Endothelial cell of umbilical vein (primary cell): ENCODE results near the gene SUPT3H. TPM values are rescaled to one million over a fixed set of nuclear protein-coding genes. Genes with fewer than 3 reads are reported as not detected.

ENCODE experiments used
- BruUV-seq: library from RNA; stranded (reverse); fragments of 400-500 nt; replicated peaks from 2 replicates; lab custom pipeline; 2021; lab: Mats Ljungman, UMichigan
- CTCF ChIA-PET: fragments of 300-600, 350-600 bp; sonication (Branson Sonifier 250); formaldehyde crosslinking; loops from one replicate; lab custom pipeline; 2021; ENCODE audit warnings: antibody characterized with exemption, inconsistent platforms; lab: Charles Lee
- POLR2A ChIA-PET: fragments of 300-600, 350-600 bp; sonication (Branson Sonifier 250); formaldehyde crosslinking; loops from one replicate; lab custom pipeline; 2021; ENCODE audit warnings: antibody characterized with exemption, inconsistent platforms; lab: Charles Lee
- DNase-seq: peaks from one replicate; pipeline ENCODE4 v3.0.0-alpha.2; 2011; ENCODE audit warnings: low read depth, low spot score
- FAIRE-seq: peaks from 2 replicates; lab custom pipeline; 2011; peaks lifted over from hg19 to GRCh38; lab: Jason Lieb, UNC
- H2AFZ ChIP-seq: 2 replicates; pipeline ENCODE4 v1.6.0; 2012; ENCODE audit warnings: low read depth, low read length, control low read depth, inconsistent platforms
- H3K27ac ChIP-seq: 2 replicates; pipeline ENCODE4 v1.5.1; 2011; ENCODE audit warnings: low read depth, mild to moderate bottlenecking, control low read depth, low read length, moderate library complexity; ENCODE audit not compliant: insufficient read depth
- H3K27me3 ChIP-seq, 2 experiments: 2 replicates each; pipeline versions ENCODE4 v1.6.0 to v1.6.1; 2011; ENCODE audit warnings: low read length in 2 of 2, mixed read lengths in 1 of 2; ENCODE audit not compliant: control insufficient read depth in 2 of 2, insufficient read depth in 2 of 2
- H3K36me3 ChIP-seq, 2 experiments: 2 replicates in 1 of 2; 3 replicates in 1 of 2; pipeline ENCODE4 v1.5.1; 2011; ENCODE audit warnings: low read length in 2 of 2, mild to moderate bottlenecking in 1 of 2, moderate library complexity in 1 of 2; ENCODE audit not compliant: control insufficient read depth in 2 of 2, insufficient read depth in 2 of 2; ENCODE audit errors: extremely low read depth in 1 of 2
- H3K4me1 ChIP-seq: 3 replicates; pipeline ENCODE4 v1.5.1; 2011; ENCODE audit warnings: mild to moderate bottlenecking, low read length; ENCODE audit not compliant: control insufficient read depth, insufficient read depth; ENCODE audit errors: extremely low read depth
- H3K4me2 ChIP-seq: 2 replicates; pipeline ENCODE4 v1.6.1; 2011; ENCODE audit warnings: low read length, control low read depth, mixed read lengths; ENCODE audit not compliant: insufficient read depth
- H3K4me3 ChIP-seq, 3 experiments: fragments of 200-600 bp in 1 of 3; sonication (generic), shearing (Covaris generic) in 1 of 3; replicated peaks in 1 of 3; 2 replicates each; pipeline ENCODE4 v1.5.1; 2011 to 2016; ENCODE audit warnings: control low read depth in 3 of 3, low read length in 3 of 3, mild to moderate bottlenecking in 2 of 3, inconsistent platforms in 1 of 3, low read depth in 1 of 3, moderate library complexity in 1 of 3; ENCODE audit not compliant: insufficient read depth in 1 of 3
- H3K79me2 ChIP-seq: 2 replicates; pipeline ENCODE4 v1.6.0; 2012; ENCODE audit warnings: low read length, inconsistent platforms; ENCODE audit not compliant: control insufficient read depth, insufficient read depth
- H3K9ac ChIP-seq: replicated peaks from 2 replicates; pipeline ENCODE3; 2011; ENCODE audit warnings: low read length, control low read depth; ENCODE audit not compliant: insufficient read depth; ENCODE audit errors: extremely low read depth
- H3K9me1 ChIP-seq: replicated peaks from 3 replicates; pipeline ENCODE4 v1.6.0; 2011; ENCODE audit warnings: mild to moderate bottlenecking, low read length; ENCODE audit not compliant: control insufficient read depth, insufficient read depth; ENCODE audit errors: extremely low read depth
- H3K9me3 ChIP-seq: replicated peaks from 2 replicates; pipeline ENCODE4 v1.5.1; 2012; ENCODE audit warnings: low read length, inconsistent platforms; ENCODE audit not compliant: control insufficient read depth, insufficient read depth
- H4K20me1 ChIP-seq: replicated peaks from 2 replicates; pipeline ENCODE3; 2011; ENCODE audit warnings: mild to moderate bottlenecking, low read length; ENCODE audit not compliant: control insufficient read depth, insufficient read depth; ENCODE audit errors: extremely low read depth
- CTCF ChIP-seq, 2 donors: IDR thresholded peaks; 1 replicate in 1 of 2; 2 replicates in 1 of 2; pipeline ENCODE4 v1.5.1; 2011; ENCODE audit warnings: low read length in 2 of 2, mild to moderate bottlenecking in 2 of 2, moderate library complexity in 2 of 2, control low read depth in 1 of 2, inconsistent platforms in 1 of 2, low read depth in 1 of 2; ENCODE audit not compliant: insufficient read depth in 1 of 2; ENCODE audit errors: extremely low read depth in 1 of 2
- EZH2 ChIP-seq: IDR thresholded peaks from 2 replicates; pipeline ENCODE4 v1.6.1; 2012; ENCODE audit warnings: borderline replicate concordance, low read depth, mild to moderate bottlenecking, moderate library complexity, low read length, inconsistent platforms; ENCODE audit not compliant: severe bottlenecking
- FOS ChIP-seq: IDR thresholded peaks from 2 replicates; pipeline ENCODE4 v1.6.1; 2011; ENCODE audit warnings: mild to moderate bottlenecking, low read length, moderate library complexity, borderline replicate concordance; ENCODE audit not compliant: insufficient read depth
- GATA2 ChIP-seq: IDR thresholded peaks from 2 replicates; pipeline ENCODE4 v1.7.0; 2011; ENCODE audit warnings: low read depth, mild to moderate bottlenecking, moderate library complexity, mixed read lengths, low read length; ENCODE audit not compliant: insufficient read length, insufficient read depth
- JUN ChIP-seq: IDR thresholded peaks from 2 replicates; pipeline ENCODE4 v1.6.1; 2011; ENCODE audit warnings: borderline replicate concordance, low read depth; ENCODE audit not compliant: insufficient read length, insufficient read depth
- MAX ChIP-seq: IDR thresholded peaks from 2 replicates; pipeline ENCODE4 v1.6.1; 2011; ENCODE audit not compliant: insufficient read depth, insufficient read length
- MYC ChIP-seq: IDR thresholded peaks from one replicate; pipeline ENCODE4 v1.6.1; 2011; ENCODE audit warnings: mild to moderate bottlenecking, low read depth, low read length
- POLR2A ChIP-seq: IDR thresholded peaks from 2 replicates; pipeline ENCODE4 v1.6.1; 2012; ENCODE audit warnings: low read depth, mild to moderate bottlenecking, control low read depth, low read length
- POLR2AphosphoS5 ChIP-seq: IDR thresholded peaks from 2 replicates; pipeline ENCODE4 v1.6.1; 2012; ENCODE audit warnings: low read depth, mild to moderate bottlenecking, control low read depth, low read length, moderate library complexity; ENCODE audit not compliant: insufficient read depth
- dilution Hi-C: fragments of 300-500 bp; cut with MboI; formaldehyde crosslinking; loops from one replicate; pipeline ENCODE4 v1.15.0; 2019; ENCODE audit warnings: low sequenced_read_pairs; ENCODE audit not compliant: extremely low pct_ligation_motif_present
- intact Hi-C: fragments of 100-400 bp; cut with micrococcal nuclease; formaldehyde crosslinking; loops from one replicate; pipeline ENCODE4 v1.10.0; 2022
- polyA plus RNA-seq, 4 experiments: library from polyadenylated mRNA; depleted of rRNA in 3 of 4; stranded (reverse) in 3 of 4; unstranded in 1 of 4; fragments of >200 nt; gene quantifications; 2 replicates each; pipeline versions ENCODE4 v1.2.1 to v1.2.3, GENCODE V29; 2011 to 2012; ENCODE audit warnings: missing spikeins in 1 of 4
- total RNA-seq: library from RNA; stranded (reverse); gene quantifications from 2 replicates; pipeline ENCODE4 v1.2.3, GENCODE V29; 2021

The SUPT3H gene
- total and polyA plus RNA-seq, 2 donors (not counting 3 experiments of a cell fraction or from before 2014, with no cell fraction given): 8.3 to 9.8 TPM

GRCh38 chr6:45344900-45345299, 32.8 kb downstream of the SUPT3H start:
- POLR2A ChIA-PET: no interaction called here
- dilution Hi-C loops: no loop called here
- no peaks in the 10 kb centered on the region for H4K20me1 ChIP-seq

More at GRCh38 chr6:45344900-45345299, 32.8 kb downstream of the SUPT3H start:
- TF ChIP-seq POLR2AphosphoS5 (no peak), EZH2 (no peak), POLR2A (no peak), JUN (no peak), MAX (no peak), FOS (no peak), MYC (no peak), CTCF (IDR thresholded peaks at IDR 0.05; ENCODE audit: extremely low read depth in 1 of 2, insufficient read depth in 1 of 2, low read depth in 1 of 2, low read length in 2 of 2) (no peak), GATA2 (no peak)
- Histone ChIP-seq H3K27me3 (no peaks in the 10 kb centered on the region), H3K9me3 (no peaks in the 10 kb centered on the region), H2AFZ (no peak overlapping the region), H3K4me3 (no peak overlapping the region), H3K4me1 (no peaks in the 10 kb centered on the region), H3K9ac (no peak overlapping the region), H3K79me2 (no peaks in the 10 kb centered on the region), H3K36me3 (no peaks in the 10 kb centered on the region), H3K27ac (no peak overlapping the region), H3K4me2 (no peak overlapping the region), H3K9me1 (no peaks in the 10 kb centered on the region)
- BruUV-seq: no TSS peak
- FAIRE-seq: no peak
- no peak for DNase-seq
- CTCF ChIA-PET: interaction anchor here (1.7 to 1.8 kb wide), 2 partner anchors 9 to 14 kb away, joined by 4 to 6 read pairs; no protein-coding TSS in a partner anchor
- intact Hi-C loops: no loop called here
